HFFc6 (cell line): ENCODE measurements around the gene KLHDC7B. TPM values are rescaled to one million over a fixed set of nuclear protein-coding genes. Genes with fewer than 3 reads are reported as not detected.

Experiments
- DNase-seq: peaks from one replicate; pipeline ENCODE4 v3.0.0-alpha.2; 2018
- H3K27ac Mint-ChIP-seq: 2 replicates; pipeline ENCODE4 v1.8.0; 2020; ENCODE audit warnings: mild to moderate bottlenecking, mixed read lengths
- H3K27me3 Mint-ChIP-seq: 2 replicates; pipeline ENCODE4 v1.8.0; 2021; ENCODE audit warnings: mild to moderate bottlenecking, moderate library complexity, mixed read lengths; ENCODE audit not compliant: insufficient read depth
- H3K36me3 Mint-ChIP-seq: 2 replicates; pipeline ENCODE4 v1.8.0; 2021; ENCODE audit warnings: low read depth, mixed read lengths
- H3K4me1 Mint-ChIP-seq: 2 replicates; pipeline ENCODE4 v1.8.0; 2020; ENCODE audit warnings: low read depth, mixed read lengths
- H3K4me3 Mint-ChIP-seq: 2 replicates; pipeline ENCODE4 v1.8.0; 2020; ENCODE audit warnings: mild to moderate bottlenecking, moderate library complexity, mixed read lengths
- H3K9me3 Mint-ChIP-seq: 2 replicates; pipeline ENCODE4 v1.8.0; 2020; ENCODE audit warnings: mild to moderate bottlenecking, mixed read lengths
- CTCF ChIP-seq: fragments of 200-600 bp; sonication (generic); IDR thresholded peaks from 2 replicates; pipeline ENCODE4 v1.5.0; 2021; ENCODE audit warnings: antibody characterized with exemption, mild to moderate bottlenecking
- total RNA-seq, 6 experiments: library from RNA; stranded (reverse); fragmentation: NEBNext Ultra II Directional; extraction: Animal tissue kit (Norgen Biotek cat#: 25700); gene quantifications; 2 replicates in 1 of 6; 3 replicates in 5 of 6; pipeline ENCODE4 v1.2.3, GENCODE V29; 2021

Gene KLHDC7B
- total RNA-seq, 6 experiments from 2014 or later: 0.05 TPM; not detected in 5

- DNase-seq: no peak
- no peak overlapping the region for H3K4me3 Mint-ChIP-seq
- H3K9me3 Mint-ChIP-seq: no peaks in the 10 kb centered on the region
- no peak overlapping the region for H3K27ac Mint-ChIP-seq
- TF ChIP-seq CTCF: no peak
- H3K27me3 Mint-ChIP-seq: peaks cover 44% of the 10 kb centered on the region
- no peaks in the 10 kb centered on the region for H3K36me3 Mint-ChIP-seq
- H3K4me1 Mint-ChIP-seq: peaks cover 11% of the 10 kb centered on the region
Observed at GRCh38 chr22:50546326-50547262, 895 bp downstream of the KLHDC7B start.

- Mint-ChIP-seq H3K4me1 (peaks cover 3% of the 10 kb centered on the region), H3K27ac (no peak overlapping the region), H3K36me3 (no peaks in the 10 kb centered on the region), H3K9me3 (no peaks in the 10 kb centered on the region), H3K27me3 (peaks cover 46% of the 10 kb centered on the region), H3K4me3 (no peak overlapping the region)
- DNase-seq: no peak
- no peak for TF ChIP-seq CTCF
Observed at GRCh38 chr22:50547263-50547985, 1.7 kb downstream of the KLHDC7B start.

- Mint-ChIP-seq H3K4me1 (no peaks in the 10 kb centered on the region), H3K9me3 (no peaks in the 10 kb centered on the region), H3K4me3 (no peak overlapping the region), H3K27me3 (peaks cover 45% of the 10 kb centered on the region), H3K27ac (no peak overlapping the region), H3K36me3 (no peaks in the 10 kb centered on the region)
- DNase-seq: no peak
- TF ChIP-seq CTCF: no peak
Observed at GRCh38 chr22:50548040-50548920, 2.6 kb downstream of the KLHDC7B start.

- H3K4me3 Mint-ChIP-seq: no peak overlapping the region
- H3K36me3 Mint-ChIP-seq: no peaks in the 10 kb centered on the region
- peaks cover 44% of the 10 kb centered on the region for H3K27me3 Mint-ChIP-seq
- H3K27ac Mint-ChIP-seq: no peak overlapping the region
- DNase-seq: no peak
- no peak for TF ChIP-seq CTCF
- H3K9me3 Mint-ChIP-seq: no peaks in the 10 kb centered on the region
- no peaks in the 10 kb centered on the region for H3K4me1 Mint-ChIP-seq
Observed at GRCh38 chr22:50548921-50549790, 3.5 kb downstream of the KLHDC7B start.
